SK-N-SH treated with all-trans-retinoic acid at 6 μM for 48 hours (cell line): Measurements from ENCODE around the gene AKAP8L.

Source experiments
- ATAC-seq: fragments of 200-7000 bp; cut with Tn5 transposase; 3 replicates; pipeline ENCODE4 v1.9.1; 2020; ENCODE audit warnings: mild to moderate bottlenecking, moderate library complexity
- ARNTL ChIP-seq: fragments of 450-650 bp; formaldehyde crosslinking; IDR thresholded peaks from 2 replicates; pipeline ENCODE4 v1.5.0; 2020; ENCODE audit warnings: low read depth, mild to moderate bottlenecking, moderate library complexity, borderline replicate concordance
- BACH2 ChIP-seq: fragments of 250-450 bp; sonication (Bioruptor Pico); IDR thresholded peaks from 2 replicates; pipeline ENCODE4 v1.9.0; 2021; ENCODE audit warnings: mild to moderate bottlenecking, borderline replicate concordance
- CSDC2 ChIP-seq: fragments of 250-450 bp; sonication (Bioruptor Pico); IDR thresholded peaks from 2 replicates; pipeline ENCODE4 v1.5.0; 2020; ENCODE audit warnings: mild to moderate bottlenecking, moderate library complexity
- ESRRG ChIP-seq: fragments of 250-450 bp; sonication (Bioruptor Pico); IDR thresholded peaks from 2 replicates; pipeline ENCODE4 v1.6.1; 2021; ENCODE audit warnings: mild to moderate bottlenecking
- GLIS3 ChIP-seq: fragments of 250-450 bp; sonication (Bioruptor Pico); IDR thresholded peaks from 2 replicates; pipeline ENCODE4 v1.5.0; 2020; ENCODE audit warnings: mild to moderate bottlenecking, moderate library complexity
- ISL1 ChIP-seq: fragments of 250-450 bp; sonication (Bioruptor Pico); IDR thresholded peaks from 2 replicates; pipeline ENCODE4 v2.1.2; 2022; ENCODE audit warnings: mild to moderate bottlenecking, moderate library complexity
- OSR1 ChIP-seq: fragments of 250-450 bp; sonication (Bioruptor Pico); IDR thresholded peaks from 2 replicates; pipeline ENCODE4 v1.8.0; 2022; ENCODE audit warnings: moderate library complexity, mild to moderate bottlenecking, inconsistent platforms
- PATZ1 ChIP-seq: fragments of 250-450 bp; sonication (Bioruptor Pico); IDR thresholded peaks from 2 replicates; pipeline ENCODE4 v1.8.0; 2020; ENCODE audit warnings: mild to moderate bottlenecking, moderate library complexity, borderline replicate concordance
- PPARA ChIP-seq: fragments of 250-450 bp; sonication (Bioruptor Pico); IDR thresholded peaks from 2 replicates; pipeline ENCODE4 v1.5.0; 2020; ENCODE audit warnings: mild to moderate bottlenecking, borderline replicate concordance
- RARB ChIP-seq: fragments of 250-450 bp; sonication (Bioruptor Pico); IDR thresholded peaks from 2 replicates; pipeline ENCODE4 v1.8.0; 2021; ENCODE audit warnings: mild to moderate bottlenecking, moderate library complexity
- SNAI2 ChIP-seq: fragments of 250-450 bp; sonication (Bioruptor Pico); IDR thresholded peaks from 2 replicates; pipeline ENCODE4 v1.5.0; 2020; ENCODE audit warnings: mild to moderate bottlenecking, moderate library complexity
- TCF4 ChIP-seq: fragments of 250-450 bp; sonication (Bioruptor Pico); IDR thresholded peaks from 2 replicates; pipeline ENCODE4 v1.8.0; 2021; ENCODE audit warnings: mild to moderate bottlenecking, moderate library complexity, borderline replicate concordance
- TOX ChIP-seq: fragments of 250-450 bp; sonication (Bioruptor Pico); IDR thresholded peaks from 2 replicates; pipeline ENCODE4 v1.8.0; 2021; ENCODE audit warnings: mild to moderate bottlenecking, moderate library complexity, borderline replicate concordance
- ZC3H10 ChIP-seq: fragments of 250-450 bp; sonication (Bioruptor Pico); IDR thresholded peaks from 2 replicates; pipeline ENCODE4 v1.5.1; 2021; ENCODE audit warnings: mild to moderate bottlenecking, moderate library complexity
- ZFP3 ChIP-seq: fragments of 250-450 bp; sonication (Bioruptor Pico); IDR thresholded peaks from 2 replicates; pipeline ENCODE4 v1.5.0; 2020; ENCODE audit warnings: mild to moderate bottlenecking, moderate library complexity
- ZFP30 ChIP-seq: fragments of 450-650 bp; formaldehyde crosslinking; IDR thresholded peaks from 2 replicates; pipeline ENCODE4 v1.5.0; 2022; ENCODE audit warnings: mild to moderate bottlenecking, moderate library complexity
- ZNF565 ChIP-seq: fragments of 450-650 bp; formaldehyde crosslinking; conservative IDR thresholded peaks from 2 replicates; pipeline ENCODE4 v1.5.0; 2020; ENCODE audit warnings: low read depth, mild to moderate bottlenecking, moderate library complexity
- ZNF70 ChIP-seq: fragments of 450-650 bp; formaldehyde crosslinking; IDR thresholded peaks from 2 replicates; pipeline ENCODE4 v1.5.0; 2020; ENCODE audit warnings: mild to moderate bottlenecking, moderate library complexity
- ZNF8 ChIP-seq: fragments of 450-650 bp; formaldehyde crosslinking; IDR thresholded peaks from 2 replicates; pipeline ENCODE4 v1.5.0; 2020; ENCODE audit warnings: mild to moderate bottlenecking, moderate library complexity
- TF ChIP-seq, protein P1 (sequence below): fragments of 250-450 bp; sonication (Bioruptor Pico); IDR thresholded peaks from 2 replicates; pipeline ENCODE4 v1.5.1; 2020; ENCODE audit warnings: low read depth, mild to moderate bottlenecking, moderate library complexity
- TF ChIP-seq, protein P2 (sequence below): fragments of 250-450 bp; sonication (Bioruptor Pico); IDR thresholded peaks from 2 replicates; pipeline ENCODE4 v1.8.0; 2021; ENCODE audit warnings: low read depth, mild to moderate bottlenecking, moderate library complexity, borderline replicate concordance
- TF ChIP-seq, protein P3 (sequence below): fragments of 250-450 bp; sonication (Bioruptor Pico); IDR thresholded peaks from 2 replicates; pipeline ENCODE4 v1.5.1; 2021; ENCODE audit warnings: mild to moderate bottlenecking, moderate library complexity
- TF ChIP-seq, protein P4 (sequence below): fragments of 250-450 bp; sonication (Bioruptor Pico); IDR thresholded peaks from 2 replicates; pipeline ENCODE4 v1.5.0; 2020; ENCODE audit warnings: mild to moderate bottlenecking, moderate library complexity

The AKAP8L gene

GRCh38 chr19:15400521-15401396, 18.0 kb downstream of the AKAP8L start:
- no peak for ATAC-seq
- TF ChIP-seq TOX (CRISPR knock-in tag) (no peak), ZFP3 (no peak), ZNF8 (no peak), ZNF70 (CRISPR knock-in tag) (no peak), GLIS3 (CRISPR knock-in tag) (no peak), ESRRG (CRISPR knock-in tag) (no peak), ISL1 (CRISPR knock-in tag) (no peak), PPARA (CRISPR knock-in tag) (no peak), ZC3H10 (no peak), ZNF565 (CRISPR knock-in tag) (no peak)
- TF ChIP-seq, protein P1, sequence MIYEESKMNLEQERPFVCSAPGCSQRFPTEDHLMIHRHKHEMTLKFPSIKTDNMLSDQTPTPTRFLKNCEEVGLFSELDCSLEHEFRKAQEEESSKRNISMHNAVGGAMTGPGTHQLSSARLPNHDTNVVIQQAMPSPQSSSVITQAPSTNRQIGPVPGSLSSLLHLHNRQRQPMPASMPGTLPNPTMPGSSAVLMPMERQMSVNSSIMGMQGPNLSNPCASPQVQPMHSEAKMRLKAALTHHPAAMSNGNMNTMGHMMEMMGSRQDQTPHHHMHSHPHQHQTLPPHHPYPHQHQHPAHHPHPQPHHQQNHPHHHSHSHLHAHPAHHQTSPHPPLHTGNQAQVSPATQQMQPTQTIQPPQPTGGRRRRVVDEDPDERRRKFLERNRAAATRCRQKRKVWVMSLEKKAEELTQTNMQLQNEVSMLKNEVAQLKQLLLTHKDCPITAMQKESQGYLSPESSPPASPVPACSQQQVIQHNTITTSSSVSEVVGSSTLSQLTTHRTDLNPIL (CRISPR knock-in tag), result no peak

- no peak for ATAC-seq
- no peak for TF ChIP-seq ZFP3
- no peak for TF ChIP-seq ZFP30 (CRISPR knock-in tag)
- TF ChIP-seq CSDC2 (CRISPR knock-in tag), result no peak
- no peak for TF ChIP-seq BACH2 (CRISPR knock-in tag)
- no peak for TF ChIP-seq SNAI2 (CRISPR knock-in tag)
- TF ChIP-seq ESRRG (CRISPR knock-in tag), result no peak
- TF ChIP-seq, protein P1 (CRISPR knock-in tag), result no peak
- TF ChIP-seq ZNF565 (CRISPR knock-in tag), result no peak
- TF ChIP-seq OSR1 (CRISPR knock-in tag), result no peak
- TF ChIP-seq, protein P2, sequence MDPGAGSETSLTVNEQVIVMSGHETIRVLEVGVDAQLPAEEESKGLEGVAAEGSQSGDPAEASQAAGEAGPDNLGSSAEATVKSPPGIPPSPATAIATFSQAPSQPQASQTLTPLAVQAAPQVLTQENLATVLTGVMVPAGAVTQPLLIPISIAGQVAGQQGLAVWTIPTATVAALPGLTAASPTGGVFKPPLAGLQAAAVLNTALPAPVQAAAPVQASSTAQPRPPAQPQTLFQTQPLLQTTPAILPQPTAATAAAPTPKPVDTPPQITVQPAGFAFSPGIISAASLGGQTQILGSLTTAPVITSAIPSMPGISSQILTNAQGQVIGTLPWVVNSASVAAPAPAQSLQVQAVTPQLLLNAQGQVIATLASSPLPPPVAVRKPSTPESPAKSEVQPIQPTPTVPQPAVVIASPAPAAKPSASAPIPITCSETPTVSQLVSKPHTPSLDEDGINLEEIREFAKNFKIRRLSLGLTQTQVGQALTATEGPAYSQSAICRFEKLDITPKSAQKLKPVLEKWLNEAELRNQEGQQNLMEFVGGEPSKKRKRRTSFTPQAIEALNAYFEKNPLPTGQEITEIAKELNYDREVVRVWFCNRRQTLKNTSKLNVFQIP (CRISPR knock-in tag), result no peak
- no peak for TF ChIP-seq ISL1 (CRISPR knock-in tag)
- TF ChIP-seq, protein P3, sequence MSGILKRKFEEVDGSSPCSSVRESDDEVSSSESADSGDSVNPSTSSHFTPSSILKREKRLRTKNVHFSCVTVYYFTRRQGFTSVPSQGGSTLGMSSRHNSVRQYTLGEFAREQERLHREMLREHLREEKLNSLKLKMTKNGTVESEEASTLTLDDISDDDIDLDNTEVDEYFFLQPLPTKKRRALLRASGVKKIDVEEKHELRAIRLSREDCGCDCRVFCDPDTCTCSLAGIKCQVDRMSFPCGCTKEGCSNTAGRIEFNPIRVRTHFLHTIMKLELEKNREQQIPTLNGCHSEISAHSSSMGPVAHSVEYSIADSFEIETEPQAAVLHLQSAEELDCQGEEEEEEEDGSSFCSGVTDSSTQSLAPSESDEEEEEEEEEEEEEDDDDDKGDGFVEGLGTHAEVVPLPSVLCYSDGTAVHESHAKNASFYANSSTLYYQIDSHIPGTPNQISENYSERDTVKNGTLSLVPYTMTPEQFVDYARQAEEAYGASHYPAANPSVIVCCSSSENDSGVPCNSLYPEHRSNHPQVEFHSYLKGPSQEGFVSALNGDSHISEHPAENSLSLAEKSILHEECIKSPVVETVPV, result no peak
- no peak for TF ChIP-seq ZNF70 (CRISPR knock-in tag)
- TF ChIP-seq TCF4 (CRISPR knock-in tag), result no peak
- no peak for TF ChIP-seq RARB (CRISPR knock-in tag)
- TF ChIP-seq PATZ1 (CRISPR knock-in tag), result no peak
- TF ChIP-seq GLIS3 (CRISPR knock-in tag), result no peak
- TF ChIP-seq ARNTL (CRISPR knock-in tag), result no peak
- no peak for TF ChIP-seq TOX (CRISPR knock-in tag)
- no peak for TF ChIP-seq ZC3H10
These were observed 19.2 kb downstream of the AKAP8L start for GRCh38 chr19:15399635-15400034.

GRCh38 chr19:15399234-15399515, 19.6 kb downstream of the AKAP8L start:
- no peak for ATAC-seq
- no peak for TF ChIP-seq ZFP3
- TF ChIP-seq GLIS3 (CRISPR knock-in tag), result no peak
- TF ChIP-seq BACH2 (CRISPR knock-in tag), result no peak
- TF ChIP-seq CSDC2 (CRISPR knock-in tag), result no peak
- TF ChIP-seq OSR1 (CRISPR knock-in tag), result no peak
- TF ChIP-seq, protein P3, result no peak
- no peak for TF ChIP-seq ISL1 (CRISPR knock-in tag)
- no peak for TF ChIP-seq PPARA (CRISPR knock-in tag)
- TF ChIP-seq ARNTL (CRISPR knock-in tag), result no peak
- TF ChIP-seq, protein P4, sequence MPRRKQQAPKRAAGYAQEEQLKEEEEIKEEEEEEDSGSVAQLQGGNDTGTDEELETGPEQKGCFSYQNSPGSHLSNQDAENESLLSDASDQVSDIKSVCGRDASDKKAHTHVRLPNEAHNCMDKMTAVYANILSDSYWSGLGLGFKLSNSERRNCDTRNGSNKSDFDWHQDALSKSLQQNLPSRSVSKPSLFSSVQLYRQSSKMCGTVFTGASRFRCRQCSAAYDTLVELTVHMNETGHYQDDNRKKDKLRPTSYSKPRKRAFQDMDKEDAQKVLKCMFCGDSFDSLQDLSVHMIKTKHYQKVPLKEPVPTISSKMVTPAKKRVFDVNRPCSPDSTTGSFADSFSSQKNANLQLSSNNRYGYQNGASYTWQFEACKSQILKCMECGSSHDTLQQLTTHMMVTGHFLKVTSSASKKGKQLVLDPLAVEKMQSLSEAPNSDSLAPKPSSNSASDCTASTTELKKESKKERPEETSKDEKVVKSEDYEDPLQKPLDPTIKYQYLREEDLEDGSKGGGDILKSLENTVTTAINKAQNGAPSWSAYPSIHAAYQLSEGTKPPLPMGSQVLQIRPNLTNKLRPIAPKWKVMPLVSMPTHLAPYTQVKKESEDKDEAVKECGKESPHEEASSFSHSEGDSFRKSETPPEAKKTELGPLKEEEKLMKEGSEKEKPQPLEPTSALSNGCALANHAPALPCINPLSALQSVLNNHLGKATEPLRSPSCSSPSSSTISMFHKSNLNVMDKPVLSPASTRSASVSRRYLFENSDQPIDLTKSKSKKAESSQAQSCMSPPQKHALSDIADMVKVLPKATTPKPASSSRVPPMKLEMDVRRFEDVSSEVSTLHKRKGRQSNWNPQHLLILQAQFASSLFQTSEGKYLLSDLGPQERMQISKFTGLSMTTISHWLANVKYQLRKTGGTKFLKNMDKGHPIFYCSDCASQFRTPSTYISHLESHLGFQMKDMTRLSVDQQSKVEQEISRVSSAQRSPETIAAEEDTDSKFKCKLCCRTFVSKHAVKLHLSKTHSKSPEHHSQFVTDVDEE (CRISPR knock-in tag), result no peak
- TF ChIP-seq, protein P1 (CRISPR knock-in tag), result no peak
